Adrenal gland (tissue), 12 donors: ENCODE measurements around the gene PANK2. TPM values are rescaled to one million over a fixed set of nuclear protein-coding genes. Genes with fewer than 3 reads are reported as not detected.
"Not testable (repeated sequence)": the region's sequence is repeated elsewhere in the genome, so short reads cannot be mapped to it uniquely, and the experiment has no call there.

ENCODE experiments used
- DNase-seq, 7 donors: peaks; one replicate each; pipeline ENCODE4 v3.0.0-alpha.2; 2019 to 2020
- H3K27ac ChIP-seq, 5 donors: fragments of 200-600 bp; sonication (generic) in 4 of 5; 1 replicate in 3 of 5; 2 replicates in 2 of 5; pipeline versions ENCODE4 v1.5.1 to v1.8.0; 2016 to 2020; ENCODE audit warnings: mild to moderate bottlenecking in 1 of 5
- H3K27me3 ChIP-seq: fragments of 200-600 bp; 2 replicates; pipeline ENCODE4 v1.8.0; 2021
- H3K36me3 ChIP-seq, 2 donors: fragments of 200-600 bp; replicated peaks in 1 of 2; 1 replicate in 1 of 2; 2 replicates in 1 of 2; pipeline versions ENCODE4 v1.5.1 to v1.8.0; 2018 to 2022
- H3K4me1 ChIP-seq, 2 donors: fragments of 200-600 bp; replicated peaks in 1 of 2; 1 replicate in 1 of 2; 2 replicates in 1 of 2; pipeline versions ENCODE4 v1.5.1 to v1.8.0; 2018 to 2021
- H3K4me3 ChIP-seq, 4 donors: fragments of 200-600 bp; sonication (generic) in 3 of 4; one replicate each; pipeline ENCODE4 v1.5.1; 2016 to 2018
- H3K9me3 ChIP-seq, 3 donors: fragments of 200-600 bp; sonication (generic) in 1 of 3; replicated peaks in 1 of 3; 1 replicate in 2 of 3; 2 replicates in 1 of 3; pipeline versions ENCODE4 v1.5.1 to v1.8.0; 2016 to 2021
- CTCF ChIP-seq, 6 experiments: fragments of 450-650 bp in 4 of 6; fragments of 200-600 bp in 2 of 6; sonication (generic) in 1 of 6; IDR thresholded peaks; 1 replicate in 5 of 6; 2 replicates in 1 of 6; pipeline versions ENCODE4 v1.5.1 to v1.8.0; 2016 to 2021; ENCODE audit warnings: antibody characterized with exemption in 6 of 6, mild to moderate bottlenecking in 2 of 6, moderate library complexity in 1 of 6
- POLR2A ChIP-seq, 2 donors: fragments of 450-650 bp; IDR thresholded peaks; one replicate each; pipeline ENCODE4 v1.6.1; 2017; ENCODE audit warnings: antibody characterized with exemption in 2 of 2, mild to moderate bottlenecking in 2 of 2, moderate library complexity in 1 of 2
- WGBS, 4 donors: extraction: QIAGEN DNeasy Blood & Tissue Kit in 2 of 4; methylation state at CpG; one replicate each; pipeline versions ENCODE4 v1.1.5 to v1.1.7; 2013 to 2017; 5-methylcytosine and 5-hydroxymethylcytosine counted together
- intact Hi-C, 2 donors: fragments of 100-400 bp; cut with DNase I; formaldehyde crosslinking; loops; one replicate each; pipeline versions ENCODE4 v1.14.1 to v1.15.0; 2022 to 2023
- polyA plus RNA-seq, 3 donors: library from polyadenylated mRNA; stranded (reverse); fragments of 200-250 nt in 2 of 3; fragments of 350-450 nt in 1 of 3; fragmentation: Illumina TruSeq in 1 of 3; extraction: RNeasy Lipid Tissue Mini Kit (QIAGEN cat#74804) in 1 of 3; gene quantifications; one replicate each; pipeline ENCODE4 v1.2.3, GENCODE V29; 2013 to 2014
- total RNA-seq, 9 donors: library from RNA; depleted of rRNA in 4 of 9; stranded (reverse); fragments of >200 nt in 4 of 9; fragments of 120-200 nt in 1 of 9; fragmentation: NEBNext Ultra II Directional in 1 of 9; extraction: Animal tissue kit (Norgen Biotek cat#: 25700) in 1 of 9; gene quantifications; one replicate each; pipeline versions ENCODE4 v1.1.0 to v1.2.4, GENCODE V29; 2013 to 2023
- donor health status: healthy with polysubstance abuse.
- donor health status: Bipolar disorder and iron deficiency.
- donor health status: DM: yes; HTN: yes; CAD: no.
- donor health status: DM: no; HTN: no; CAD: no.
- donor health status: DM: no; HTN: no; CAD: no.
- donor health status: DM: yes; HTN: yes; CAD: no.

The PANK2 gene
- total and polyA plus RNA-seq, 12 donors: 32.5 to 70.1 (median 46.9) TPM

DNA sequence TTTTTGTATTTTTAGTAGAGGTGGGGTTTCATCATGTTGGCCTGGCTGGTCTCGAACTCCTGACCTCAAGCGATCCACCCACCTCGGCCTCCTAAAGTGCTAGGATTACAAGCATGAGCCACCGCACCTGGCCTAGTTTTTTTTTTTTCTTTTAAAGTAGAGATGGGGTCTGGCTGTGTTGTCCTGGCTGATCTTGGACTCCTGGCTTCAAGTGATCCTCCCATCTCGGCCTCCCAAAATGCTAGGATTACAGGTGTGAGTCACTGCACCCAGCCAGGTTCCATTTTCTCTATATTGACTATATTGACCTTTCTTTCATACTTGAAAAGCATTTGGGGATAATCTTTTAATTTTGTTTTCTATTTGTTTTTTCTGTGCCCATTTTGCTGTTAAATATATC is 13.3 kb downstream of the PANK2 start:
- DNase-seq: peak in 1 of 7 donors; percentile 36
- intact Hi-C loops: no loop called here
- H3K36me3 ChIP-seq: no peaks in the 10 kb centered on the region
- TF ChIP-seq POLR2A (IDR thresholded peaks at IDR 0.05) (no peak), CTCF (IDR thresholded peaks at IDR 0.05) (no peak)
- WGBS, 4 donors: 85 to 89% (median 88%) methylated on average over 5 of the region's 5 CpGs
- H3K4me3 ChIP-seq: no peak overlapping the region
- H3K4me1 ChIP-seq: peaks cover 25 to 44% of the 10 kb centered on the region in 2 donors
- H3K27me3 ChIP-seq: no peaks in the 10 kb centered on the region
- peak overlapping the region in 1 of 5 donors; percentile 26 for H3K27ac ChIP-seq
- no peaks in the 10 kb centered on the region for H3K9me3 ChIP-seq

GRCh38 chr20:3904224-3904623 is 15.0 kb downstream of the PANK2 start:
- Histone ChIP-seq H3K4me1 (peaks cover 39 to 42% of the 10 kb centered on the region in 2 donors), H3K4me3 (no peak overlapping the region), H3K9me3 (no peaks in the 10 kb centered on the region), H3K27ac (peak overlapping the region in 1 of 5 donors; percentile 50), H3K27me3 (no peaks in the 10 kb centered on the region), H3K36me3 (peaks cover 0 to 15% of the 10 kb centered on the region in 2 donors)
- 28 to 38% (median 32%) methylated on average over 2 of the region's 2 CpGs for WGBS, 4 donors
- TF ChIP-seq POLR2A (IDR thresholded peaks at IDR 0.05) (no peak), CTCF (IDR thresholded peaks at IDR 0.05) (no peak)
- intact Hi-C loops: no loop called here
- peak in 2 of 7 donors; percentile 45 to 54 for DNase-seq

GRCh38 chr20:3904857-3905256 is 15.7 kb downstream of the PANK2 start:
- WGBS, 4 donors: 78 to 83% (median 79%) methylated on average over 5 of the region's 5 CpGs
- H3K36me3 ChIP-seq: peaks cover 0 to 21% of the 10 kb centered on the region in 2 donors
- no peaks in the 10 kb centered on the region for H3K9me3 ChIP-seq
- DNase-seq: no peak
- TF ChIP-seq CTCF (IDR thresholded peaks at IDR 0.05) (no peak), POLR2A (IDR thresholded peaks at IDR 0.05) (no peak)
- H3K27me3 ChIP-seq: no peaks in the 10 kb centered on the region
- intact Hi-C loops: no loop called here
- H3K4me3 ChIP-seq: no peak overlapping the region
- peaks cover 40 to 43% of the 10 kb centered on the region in 2 donors for H3K4me1 ChIP-seq
- H3K27ac ChIP-seq: no peak overlapping the region

- Histone ChIP-seq H3K4me1 (peaks cover 25 to 32% of the 10 kb centered on the region in 2 donors), H3K36me3 (peaks cover 0 to 35% of the 10 kb centered on the region in 2 donors), H3K27ac (peak overlapping the region in 1 of 5 donors; percentile 3)
- 74 to 85% (median 78%) methylated on average over 17 of the region's 17 CpGs for WGBS, 4 donors
- intact Hi-C loops, H3K9me3 ChIP-seq, H3K27me3 ChIP-seq, H3K4me3 ChIP-seq: not testable (repeated sequence)
- DNase-seq: peak in 1 of 7 donors; percentile 49
Observed at GRCh38 chr20:3906744-3907721, 17.8 kb downstream of the PANK2 start.
